NB4 (cell line): Measurements from ENCODE around the gene PEMT.

Experiments used
- CTCF ChIP-seq: IDR thresholded peaks from one replicate; pipeline ENCODE4 v1.5.1; 2012; ENCODE audit warnings: low read depth, low read length
- MAX ChIP-seq: IDR thresholded peaks from 2 replicates; pipeline ENCODE4 v1.6.1; 2011; ENCODE audit warnings: low read depth, low read length
- POLR2A ChIP-seq: IDR thresholded peaks from 2 replicates; pipeline ENCODE4 v1.6.1; 2011; ENCODE audit warnings: mild to moderate bottlenecking; ENCODE audit not compliant: insufficient read length; ENCODE audit errors: extremely low read depth

- TF ChIP-seq MAX (no peak), CTCF (no peak), POLR2A (no peak)
Observed at GRCh38 chr17:17547210-17547764, 44.2 kb downstream of the PEMT start.
